ENCODE data around the gene FABP1. TPM values are rescaled to one million over a fixed set of nuclear protein-coding genes. Genes with fewer than 3 reads are reported as not detected.

The FABP1 gene
- total and polyA plus RNA-seq, 2 of the 8 experiments (the other 6 are each of a cell fraction or from before 2014, with no cell fraction given), result 0.09 TPM; not detected in 1

GRCh38 chr2:88113069-88113468 lies 14.8 kb downstream of the FABP1 start:
- Histone ChIP-seq H3K56ac (replicated peaks; ENCODE audit: insufficient read length, low read depth, low read length) (no peak overlapping the region), H3K4me2 (ENCODE audit: insufficient read depth in 1 of 2, low read depth in 2 of 2, low read length in 2 of 2) (no peak overlapping the region), H4K20me1 (replicated peaks in 1 of 2; ENCODE audit: control insufficient read depth in 1 of 2, insufficient read depth in 2 of 2, low read length in 2 of 2) (no peaks in the 10 kb centered on the region), H4K91ac (replicated peaks; ENCODE audit: insufficient read length, low read length) (no peak overlapping the region), H2BK15ac (ENCODE audit: low read length) (no peak overlapping the region), H3K4me3 (ENCODE audit: extremely low read depth in 1 of 4, insufficient read depth in 2 of 4, low read depth in 3 of 4, low read length in 4 of 4) (no peak overlapping the region), H3K27ac (ENCODE audit: low read depth, low read length) (no peak overlapping the region), H2BK20ac (ENCODE audit: low read length) (no peak overlapping the region), H3K18ac (ENCODE audit: extremely low read depth, low read length) (no peak overlapping the region), H3K9me3 (ENCODE audit: insufficient read depth in 2 of 2, low read depth in 1 of 2, low read length in 1 of 2) (peaks cover 0 to under 1% of the 10 kb centered on the region in 2 experiments; a peak in 1 of 4 replicates), H2AK5ac (ENCODE audit: low read depth, low read length) (no peak overlapping the region), H3K36me3 (ENCODE audit: control insufficient read depth in 2 of 4, insufficient read depth in 4 of 4, low read length in 3 of 4) (no peaks in the 10 kb centered on the region), H3K79me2 (ENCODE audit: control insufficient read depth in 1 of 2, insufficient read depth in 2 of 2, low read length in 2 of 2) (no peaks in the 10 kb centered on the region), H2BK5ac (ENCODE audit: low read depth, low read length) (no peak overlapping the region), H3K4me1 (replicated peaks in 1 of 4; ENCODE audit: control insufficient read depth in 3 of 4, insufficient read depth in 4 of 4, low read length in 3 of 4) (no peaks in the 10 kb centered on the region; a peak in 1 of 7 replicates), H4K5ac (ENCODE audit: insufficient read length, low read depth, low read length) (no peak overlapping the region), H3K9ac (replicated peaks in 1 of 4; ENCODE audit: extremely low read depth in 1 of 4, low read depth in 3 of 4, low read length in 3 of 4) (no peak overlapping the region), H2BK120ac (replicated peaks; ENCODE audit: low read depth, low read length) (no peak overlapping the region), H3K23me2 (ENCODE audit: low read depth, low read length) (no peaks in the 10 kb centered on the region), H3K23ac (ENCODE audit: insufficient read length) (no peak overlapping the region), H3K14ac (ENCODE audit: insufficient read length) (no peak overlapping the region), H2AFZ (ENCODE audit: low read length) (no peak overlapping the region), H2BK12ac (ENCODE audit: low read depth, low read length) (no peak overlapping the region), H3K79me1 (ENCODE audit: low read depth, low read length) (no peaks in the 10 kb centered on the region), H4K8ac (ENCODE audit: extremely low read depth, insufficient read depth, low read length) (no peak overlapping the region), H3K4ac (replicated peaks; ENCODE audit: insufficient read length, low read depth, low read length) (no peak overlapping the region), H3K27me3 (replicated peaks in 1 of 4; ENCODE audit: control insufficient read depth in 3 of 4, extremely low read depth in 1 of 4, insufficient read depth in 3 of 4, low read length in 3 of 4) (no peaks in the 10 kb centered on the region)
- FAIRE-seq (no peak), DNase-seq (ENCODE audit: low read depth in 1 of 2, low spot score in 2 of 2) (no peak)
- CTCF ChIA-PET (ENCODE audit: partially characterized antibody), result no interaction called here
- POLR2A ChIA-PET (ENCODE audit: partially characterized antibody), result interaction anchor here (1.0 kb wide), 1 partner anchor 13 kb away, joined by 3 read pairs; no protein-coding TSS in a partner anchor
- TF ChIP-seq KDM1A (IDR thresholded peaks at IDR 0.05; ENCODE audit: borderline replicate concordance, low read length), result no peak
- no peak for TF ChIP-seq ZNF274 (IDR thresholded peaks at IDR 0.05; ENCODE audit: borderline replicate concordance, extremely low read depth, low read length)
- TF ChIP-seq SRF (IDR thresholded peaks at IDR 0.05; ENCODE audit: low read depth, low read length), result no peak
- no peak for TF ChIP-seq BCL11A (IDR thresholded peaks at IDR 0.05; ENCODE audit: low read depth in 2 of 2, low read length in 2 of 2)
- TF ChIP-seq SAP30 (IDR thresholded peaks at IDR 0.05; ENCODE audit: insufficient read depth, insufficient replicate concordance, low read length), result no peak
- TF ChIP-seq, protein P1, sequence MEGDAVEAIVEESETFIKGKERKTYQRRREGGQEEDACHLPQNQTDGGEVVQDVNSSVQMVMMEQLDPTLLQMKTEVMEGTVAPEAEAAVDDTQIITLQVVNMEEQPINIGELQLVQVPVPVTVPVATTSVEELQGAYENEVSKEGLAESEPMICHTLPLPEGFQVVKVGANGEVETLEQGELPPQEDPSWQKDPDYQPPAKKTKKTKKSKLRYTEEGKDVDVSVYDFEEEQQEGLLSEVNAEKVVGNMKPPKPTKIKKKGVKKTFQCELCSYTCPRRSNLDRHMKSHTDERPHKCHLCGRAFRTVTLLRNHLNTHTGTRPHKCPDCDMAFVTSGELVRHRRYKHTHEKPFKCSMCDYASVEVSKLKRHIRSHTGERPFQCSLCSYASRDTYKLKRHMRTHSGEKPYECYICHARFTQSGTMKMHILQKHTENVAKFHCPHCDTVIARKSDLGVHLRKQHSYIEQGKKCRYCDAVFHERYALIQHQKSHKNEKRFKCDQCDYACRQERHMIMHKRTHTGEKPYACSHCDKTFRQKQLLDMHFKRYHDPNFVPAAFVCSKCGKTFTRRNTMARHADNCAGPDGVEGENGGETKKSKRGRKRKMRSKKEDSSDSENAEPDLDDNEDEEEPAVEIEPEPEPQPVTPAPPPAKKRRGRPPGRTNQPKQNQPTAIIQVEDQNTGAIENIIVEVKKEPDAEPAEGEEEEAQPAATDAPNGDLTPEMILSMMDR (IDR thresholded peaks at IDR 0.05; ENCODE audit: control extremely low read depth in 1 of 3, insufficient read depth in 1 of 3, low read depth in 1 of 3, low read length in 3 of 3), result no peak
- TF ChIP-seq FOSL1 (IDR thresholded peaks at IDR 0.05; ENCODE audit: insufficient read depth, low read depth, low read length), result no peak
- no peak for TF ChIP-seq ASH2L (IDR thresholded peaks at IDR 0.05; ENCODE audit: low read length)
- 89% methylated on average over 2 of the region's 2 CpGs; no CpG with 5 or more reads in 1 of the 2 experiments for WGBS, 2 experiments (ENCODE audit: extremely low coverage in 1 of 2, insufficient coverage in 1 of 2, insufficient read length in 1 of 2, insufficient replicate concordance in 2 of 2, low coverage in 1 of 2, low lambda C conversion rate in 2 of 2, missing lambda C conversion rate in 1 of 2)

Data from H1 (cell line).